ACC112 (cell line): ENCODE data around the gene CYP46A1.
"Not testable (repeated sequence)": the region's sequence is repeated elsewhere in the genome, so short reads cannot be mapped to it uniquely, and the experiment has no call there.

Experiments used
- H2AFZ ChIP-seq: fragments of 200-600 bp; sonication (generic); one replicate; pipeline ENCODE4 v1.6.0; 2017; ENCODE audit warnings: antibody characterized with exemption, low read length; ENCODE audit not compliant: unreplicated experiment
- H3K27ac ChIP-seq: fragments of 200-600 bp; sonication (generic); 2 replicates; pipeline ENCODE4 v1.5.1; 2014; ENCODE audit warnings: low read depth, mild to moderate bottlenecking, antibody characterized with exemption, low read length, moderate library complexity
- H3K27me3 ChIP-seq: fragments of 200-600 bp; sonication (generic); 2 replicates; pipeline ENCODE4 v1.6.1; 2014; ENCODE audit warnings: mild to moderate bottlenecking, antibody characterized with exemption, low read length, moderate library complexity, mixed read lengths; ENCODE audit not compliant: insufficient read depth
- H3K36me3 ChIP-seq: fragments of 200-600 bp; sonication (generic); 2 replicates; pipeline ENCODE4 v1.6.1; 2016; ENCODE audit warnings: mild to moderate bottlenecking, antibody characterized with exemption, low read length, moderate library complexity, mixed read lengths; ENCODE audit not compliant: insufficient read depth
- H3K4me1 ChIP-seq: fragments of 200-600 bp; sonication (generic); one replicate; pipeline ENCODE4 v1.6.1; 2016; ENCODE audit warnings: low read length, mixed read lengths; ENCODE audit not compliant: insufficient read depth, unreplicated experiment, control insufficient read depth
- H3K4me3 ChIP-seq: fragments of 200-600 bp; sonication (generic); 2 replicates; pipeline ENCODE4 v1.5.1; 2014; ENCODE audit warnings: mild to moderate bottlenecking, low read depth, low read length
- H3K79me2 ChIP-seq: fragments of 200-600 bp; sonication (generic); one replicate; pipeline ENCODE4 v1.6.0; 2016; ENCODE audit warnings: low read length; ENCODE audit not compliant: control insufficient read depth, unreplicated experiment, insufficient read depth

Gene CYP46A1

DNA sequence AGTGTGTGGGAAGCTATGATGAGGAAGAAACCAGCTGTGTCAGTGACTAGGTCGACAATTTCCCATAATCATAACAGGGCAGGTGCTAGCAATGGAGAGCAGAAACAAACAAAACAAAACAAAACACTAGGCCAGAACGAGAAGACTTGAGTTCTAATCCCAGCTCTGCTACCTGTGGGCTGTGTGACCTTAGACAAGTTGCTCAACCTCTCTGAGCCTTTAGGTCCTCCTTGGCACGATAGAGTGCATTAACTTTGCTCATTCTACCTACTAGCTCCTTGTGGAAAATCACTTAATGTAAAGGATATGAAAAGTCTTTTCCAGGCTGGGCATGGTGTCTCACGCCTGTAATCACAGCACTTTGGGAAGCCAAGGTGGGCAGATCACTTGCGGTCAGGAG, 27.9 kb upstream of the CYP46A1 start:
- Histone ChIP-seq H3K4me1 (peaks cover 21% of the 10 kb centered on the region), H2AFZ (no peak overlapping the region), H3K27me3 (no peaks in the 10 kb centered on the region), H3K4me3 (no peak overlapping the region), H3K79me2 (peaks cover 2% of the 10 kb centered on the region), H3K36me3 (no peaks in the 10 kb centered on the region), H3K27ac (no peak overlapping the region)

DNA sequence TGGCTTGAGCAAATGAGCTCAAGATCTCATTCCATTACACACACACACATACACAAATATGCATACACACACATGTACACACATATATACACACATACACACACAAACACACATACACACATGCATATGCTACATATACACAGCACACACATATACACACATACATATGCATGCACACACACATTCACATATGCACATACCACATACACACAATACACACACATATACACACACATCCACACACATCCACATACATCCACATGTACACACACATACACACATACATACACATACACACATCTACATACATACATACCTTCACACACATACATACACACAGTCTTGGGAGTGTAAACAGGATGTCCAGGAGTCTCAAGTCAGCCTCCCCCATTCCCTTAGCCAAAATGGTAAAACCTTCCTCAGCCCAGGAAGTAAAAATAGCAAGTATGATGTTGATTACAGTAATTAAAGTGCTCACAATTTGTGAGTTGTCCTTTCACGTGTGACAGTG, 26.4 kb upstream of the CYP46A1 start:
- Histone ChIP-seq H3K36me3 (peaks cover 6% of the 10 kb centered on the region; the same call in 1 of the 2 replicates), H2AFZ (no peak overlapping the region), H3K4me3 (no peak overlapping the region), H3K79me2 (no peaks in the 10 kb centered on the region), H3K27ac (no peak overlapping the region), H3K4me1 (peaks cover 21% of the 10 kb centered on the region), H3K27me3 (no peaks in the 10 kb centered on the region)

DNA sequence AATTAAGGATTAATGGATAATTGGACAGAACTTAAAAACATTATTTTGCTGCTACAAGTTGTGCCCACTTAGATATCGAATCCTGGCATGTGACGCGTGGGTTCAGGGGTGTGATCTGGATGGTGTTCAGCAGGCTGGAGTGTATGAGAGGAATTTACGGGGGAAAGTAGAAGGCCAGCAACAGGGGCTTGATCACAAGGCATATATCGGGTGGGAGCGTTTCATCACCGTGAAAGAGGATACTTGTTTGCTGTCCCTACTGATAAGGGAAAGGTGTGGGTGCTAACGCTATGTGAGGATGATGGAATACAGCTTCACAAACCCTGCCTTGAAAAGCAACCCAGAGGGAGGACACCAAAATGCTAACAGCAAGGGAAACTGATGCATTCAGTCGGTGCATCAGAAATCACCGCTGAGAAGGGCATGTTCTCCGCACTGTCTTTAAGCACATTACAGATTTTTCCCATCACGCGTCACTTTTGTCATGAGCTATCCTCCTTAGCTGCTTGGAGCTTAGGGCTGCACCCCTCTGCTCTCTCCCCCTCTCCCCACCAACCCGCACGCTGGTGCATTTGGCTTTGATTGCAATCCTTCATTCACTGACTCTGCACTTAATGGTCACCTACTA, 25.8 kb upstream of the CYP46A1 start:
- Histone ChIP-seq H3K4me1 (peaks cover 21% of the 10 kb centered on the region), H3K36me3 (peaks cover 6% of the 10 kb centered on the region; the same call in 1 of the 2 replicates), H2AFZ (no peak overlapping the region)

DNA sequence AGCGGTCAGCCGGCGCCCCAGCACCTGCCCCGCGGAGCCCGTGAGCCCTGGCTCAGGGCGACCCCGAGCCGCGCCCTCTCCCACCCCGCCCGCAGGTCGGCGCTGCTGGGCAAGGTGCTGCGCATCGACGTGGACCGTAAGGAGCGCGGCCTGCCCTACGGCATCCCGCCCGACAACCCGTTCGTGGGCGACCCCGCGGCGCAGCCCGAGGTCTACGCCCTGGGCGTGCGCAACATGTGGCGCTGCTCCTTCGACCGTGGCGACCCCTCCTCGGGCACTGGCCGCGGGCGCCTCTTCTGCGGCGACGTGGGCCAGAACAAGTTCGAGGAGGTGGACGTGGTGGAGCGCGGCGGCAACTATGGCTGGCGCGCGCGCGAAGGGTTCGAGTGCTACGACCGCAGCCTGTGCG, 24.8 kb upstream of the CYP46A1 start:
- H3K4me3 ChIP-seq = no peak overlapping the region

More for the DNA sequence above, 25.8 kb upstream of the CYP46A1 start:
- Histone ChIP-seq H3K27ac (no peak overlapping the region), H3K27me3 (no peaks in the 10 kb centered on the region), H3K4me3 (no peak overlapping the region), H3K79me2 (no peaks in the 10 kb centered on the region)

DNA sequence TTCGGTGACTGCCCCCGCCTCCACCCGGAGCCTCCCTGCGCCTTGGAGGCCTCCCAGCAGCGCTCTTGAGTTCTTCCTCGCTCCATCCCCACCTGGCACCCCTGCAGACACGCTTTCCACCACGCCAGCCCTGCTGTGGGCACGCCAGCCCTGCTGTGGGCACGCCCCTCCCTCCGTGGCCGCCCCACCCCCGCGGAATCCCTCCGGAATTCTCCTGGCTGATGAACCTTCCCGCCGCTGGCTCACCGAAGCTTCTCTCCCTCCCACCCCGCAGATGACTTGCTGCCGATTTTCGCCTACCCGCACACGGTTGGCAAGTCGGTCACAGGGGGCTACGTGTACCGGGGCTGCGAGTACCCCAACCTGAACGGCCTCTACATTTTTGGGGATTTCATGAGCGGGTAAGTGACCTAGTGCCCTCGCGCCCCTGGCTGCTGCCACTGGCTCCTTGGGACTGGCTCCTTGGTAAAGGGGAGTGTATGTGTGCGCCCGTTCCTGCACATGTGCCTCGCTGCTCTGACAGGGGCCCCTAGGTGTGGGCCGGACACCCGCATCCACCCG, 24.0 kb upstream of the CYP46A1 start:
- Histone ChIP-seq H3K27me3 (no peaks in the 10 kb centered on the region), H3K4me1 (peaks cover 16% of the 10 kb centered on the region), H3K36me3 (peaks cover 6% of the 10 kb centered on the region; the same call in 1 of the 2 replicates), H3K27ac (no peak overlapping the region), H3K4me3 (no peak overlapping the region), H3K79me2 (no peaks in the 10 kb centered on the region), H2AFZ (no peak overlapping the region)

More for the DNA sequence above, 24.8 kb upstream of the CYP46A1 start:
- Histone ChIP-seq H3K27ac (no peak overlapping the region), H3K27me3 (no peaks in the 10 kb centered on the region), H3K79me2 (no peaks in the 10 kb centered on the region), H3K36me3 (peaks cover 6% of the 10 kb centered on the region; the same call in 1 of the 2 replicates), H3K4me1 (peaks cover 20% of the 10 kb centered on the region), H2AFZ (no peak overlapping the region)

DNA sequence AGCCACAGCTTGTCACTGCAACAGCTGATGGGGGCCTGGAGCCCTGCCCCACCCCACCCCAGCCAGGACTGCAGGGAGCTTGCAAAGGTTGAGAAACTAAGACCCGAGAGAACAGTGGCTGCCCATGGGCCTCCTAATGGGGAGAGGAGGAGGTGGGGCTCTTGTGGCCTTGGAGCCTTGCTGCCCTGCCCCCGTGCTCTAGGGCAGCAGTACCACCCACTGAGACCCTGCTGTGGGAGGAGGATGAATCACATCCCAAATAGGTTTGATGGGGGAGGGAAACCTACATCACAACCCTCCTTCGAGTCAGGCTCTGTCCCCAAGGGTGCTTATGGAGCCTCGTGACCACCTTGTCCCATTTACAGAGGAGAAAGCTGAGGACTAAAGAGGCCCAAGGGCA, 23.3 kb upstream of the CYP46A1 start:
- Histone ChIP-seq H3K4me3 (no peak overlapping the region), H3K79me2 (no peaks in the 10 kb centered on the region), H3K27ac (no peak overlapping the region), H3K36me3 (peaks cover 6% of the 10 kb centered on the region; the same call in 1 of the 2 replicates), H3K4me1 (peaks cover 10% of the 10 kb centered on the region), H2AFZ (no peak overlapping the region), H3K27me3 (no peaks in the 10 kb centered on the region)

DNA sequence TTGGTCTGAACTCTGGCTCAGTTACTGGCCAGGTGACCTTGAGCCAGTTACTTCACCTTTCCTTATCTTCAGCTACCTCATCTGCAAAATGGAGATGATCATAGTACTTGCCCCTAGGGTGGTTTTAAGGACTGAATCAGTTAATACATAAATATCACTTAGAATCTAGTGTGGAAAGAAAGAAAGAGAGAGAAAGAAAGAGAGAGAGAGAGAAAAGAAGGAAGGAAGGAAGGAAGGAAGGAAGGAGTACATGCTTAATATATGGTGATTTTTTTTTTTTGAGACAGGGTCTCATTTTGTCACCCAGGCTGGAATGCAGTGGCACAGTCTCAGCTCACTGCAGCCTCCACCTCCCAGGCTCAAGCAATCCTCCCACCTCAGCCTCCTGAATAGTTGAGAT, 22.9 kb upstream of the CYP46A1 start:
- H3K27me3 ChIP-seq, H3K36me3 ChIP-seq, H3K79me2 ChIP-seq, H3K27ac ChIP-seq, H3K4me3 ChIP-seq, H3K4me1 ChIP-seq, H2AFZ ChIP-seq: not testable (repeated sequence)

DNA sequence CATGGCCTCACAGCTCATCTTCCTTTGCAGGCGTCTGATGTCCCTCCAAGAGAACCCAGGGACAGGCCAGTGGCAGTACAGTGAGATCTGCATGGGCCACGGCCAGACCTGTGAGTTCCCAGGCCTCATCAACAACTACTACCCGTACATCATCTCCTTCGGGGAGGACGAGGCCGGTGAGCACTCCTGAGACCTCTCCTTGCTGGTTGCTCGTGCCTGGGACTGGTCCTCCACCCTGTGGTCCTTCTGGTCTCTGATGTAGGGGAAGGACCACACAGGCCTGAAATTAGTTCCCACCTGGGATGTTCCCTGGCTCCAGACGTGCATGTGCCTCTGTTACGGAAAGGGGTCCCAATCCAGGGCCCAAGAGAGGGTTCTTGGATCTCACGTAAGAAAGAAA, 21.3 kb upstream of the CYP46A1 start:
- H3K4me1 ChIP-seq = peaks cover 8% of the 10 kb centered on the region

DNA sequence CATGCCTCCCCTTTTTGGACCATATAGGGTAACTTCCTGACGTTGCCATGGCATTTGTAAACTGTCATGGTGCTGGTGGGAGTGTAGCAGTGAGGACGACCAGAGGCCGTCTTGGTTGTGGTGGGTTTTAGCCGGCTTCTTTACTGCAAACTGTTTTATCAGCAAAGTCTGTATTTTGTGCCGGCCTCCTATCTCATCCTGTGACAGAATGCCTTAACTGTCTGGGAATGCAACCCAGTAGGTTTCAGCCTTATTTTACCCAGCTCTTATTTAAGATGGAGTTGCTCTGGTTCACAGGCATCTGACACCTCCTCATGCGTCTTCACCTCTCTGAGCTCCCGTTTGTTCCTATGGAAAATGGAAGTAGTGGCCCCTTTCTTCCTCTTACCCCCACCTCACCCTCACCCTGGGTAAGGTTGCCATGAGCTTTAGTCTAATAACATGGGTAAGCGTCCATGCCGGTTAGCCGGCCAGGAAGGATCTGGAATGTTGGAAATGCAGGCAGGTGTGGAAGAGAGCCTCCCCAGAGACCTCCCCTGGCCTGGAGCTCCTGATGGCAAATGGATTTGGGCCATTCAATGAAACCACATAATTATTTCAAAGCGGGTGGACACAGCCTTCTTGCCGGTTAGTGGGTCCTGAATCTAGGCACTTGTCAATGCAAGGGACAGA, 20.6 kb upstream of the CYP46A1 start:
- no peak overlapping the region for H3K4me3 ChIP-seq
- H3K36me3 ChIP-seq = peaks cover 6% of the 10 kb centered on the region; the same call in 1 of the 2 replicates
- H2AFZ ChIP-seq = no peak overlapping the region
- no peak overlapping the region for H3K27ac ChIP-seq
- H3K4me1 ChIP-seq = peaks cover 8% of the 10 kb centered on the region
- no peaks in the 10 kb centered on the region for H3K79me2 ChIP-seq
- no peaks in the 10 kb centered on the region for H3K27me3 ChIP-seq

More for the DNA sequence above, 21.3 kb upstream of the CYP46A1 start:
- H3K4me3 ChIP-seq = no peak overlapping the region
- H3K79me2 ChIP-seq = no peaks in the 10 kb centered on the region
- no peaks in the 10 kb centered on the region for H3K27me3 ChIP-seq
- H2AFZ ChIP-seq = no peak overlapping the region
- no peak overlapping the region for H3K27ac ChIP-seq
- H3K36me3 ChIP-seq = peaks cover 6% of the 10 kb centered on the region; the same call in 1 of the 2 replicates

DNA sequence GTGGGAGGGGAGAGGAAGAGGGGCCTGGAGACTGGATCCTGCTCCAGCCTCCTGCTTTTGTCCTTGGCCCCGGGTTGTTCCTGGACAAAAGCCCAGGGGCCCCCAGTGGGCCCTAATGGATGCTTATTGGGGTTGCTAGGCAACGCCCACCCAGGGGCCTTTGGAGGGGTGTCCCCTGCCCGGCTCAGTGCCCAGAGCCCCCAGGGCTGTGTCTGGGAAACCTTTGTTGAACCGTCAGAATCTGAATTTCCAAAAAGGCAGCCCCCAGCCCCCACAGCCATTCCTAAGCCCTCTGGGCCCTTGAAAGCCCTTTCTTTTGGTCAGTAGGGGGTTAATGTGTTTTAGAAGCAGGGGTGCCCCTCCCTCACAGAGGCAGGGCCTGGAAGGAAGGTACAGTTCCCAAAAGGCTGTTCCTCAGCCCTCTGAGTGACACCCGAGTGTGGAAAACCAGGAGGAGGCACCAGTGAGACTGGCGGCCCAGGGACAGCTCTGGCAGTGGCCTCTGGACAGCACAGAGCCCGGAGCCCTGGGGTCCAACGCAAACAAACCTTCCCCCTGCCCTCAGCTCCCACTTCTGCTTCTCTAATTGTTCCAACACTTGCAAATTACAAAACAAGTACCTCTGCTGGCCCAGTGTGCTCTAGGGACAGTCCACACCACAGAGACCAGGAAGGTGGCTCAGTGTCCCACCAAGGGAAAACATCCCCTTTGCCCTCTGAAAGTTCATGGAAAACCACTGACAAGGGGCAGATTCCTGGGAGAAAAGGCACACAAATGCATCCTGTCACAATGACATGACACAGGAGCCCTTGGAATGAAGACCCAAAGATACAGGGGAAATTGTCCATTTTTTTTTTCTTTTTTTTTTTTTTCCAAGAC, 19.8 kb upstream of the CYP46A1 start:
- Histone ChIP-seq H3K4me3 (no peak overlapping the region), H3K79me2 (no peaks in the 10 kb centered on the region), H3K36me3 (peaks cover 6% of the 10 kb centered on the region; the same call in 1 of the 2 replicates), H2AFZ (no peak overlapping the region), H3K27ac (no peak overlapping the region), H3K4me1 (peaks cover 8% of the 10 kb centered on the region), H3K27me3 (no peaks in the 10 kb centered on the region)
